Activated CD4-positive, alpha-beta T cell treated with anti-CD3 and anti-CD28 coated beads, Interleukin-2, amount 50 U/mL, for 4 hours (primary cell): ENCODE measurements around the gene FOXK1.
A peak's percentile ranks its signal among the peaks of the same experiment; 100 is the strongest.

ENCODE experiments used
- DNase-seq, 2 experiments: peaks; one replicate each; pipeline ENCODE4 v3.0.0-alpha.2; 2020

FOXK1 gene

GRCh38 chr7:4725014-4725849, 43.1 kb downstream of the FOXK1 start:
- peak; percentile 25 to 29 for DNase-seq

GRCh38 chr7:4725850-4726450, 43.9 kb downstream of the FOXK1 start:
- no peak for DNase-seq

- no peak for DNase-seq
Measured at GRCh38 chr7:4726566-4726965, 44.5 kb downstream of the FOXK1 start.

GRCh38 chr7:4727914-4728705, 46.0 kb downstream of the FOXK1 start:
- no peak for DNase-seq

GRCh38 chr7:4729266-4729665, 47.2 kb downstream of the FOXK1 start:
- no peak for DNase-seq

- no peak for DNase-seq
Measured at GRCh38 chr7:4730276-4730675, 48.2 kb downstream of the FOXK1 start.

- DNase-seq, result no peak
Measured at GRCh38 chr7:4730971-4731370, 48.9 kb downstream of the FOXK1 start.

- no peak for DNase-seq
Measured at GRCh38 chr7:4731803-4732202, 49.7 kb downstream of the FOXK1 start.

- DNase-seq, result no peak
Measured at GRCh38 chr7:4733936-4734528, 51.9 kb downstream of the FOXK1 start.

GRCh38 chr7:4734587-4735345, 52.7 kb downstream of the FOXK1 start:
- no peak for DNase-seq

- DNase-seq, result no peak
Measured at GRCh38 chr7:4737300-4737699, 55.2 kb downstream of the FOXK1 start.

GRCh38 chr7:4738711-4739527, 56.8 kb downstream of the FOXK1 start:
- peak in 1 of 2 experiments; percentile 18 for DNase-seq

GRCh38 chr7:4739528-4739992, 57.5 kb downstream of the FOXK1 start:
- peak; percentile 51 to 52 for DNase-seq

- no peak for DNase-seq
Measured at GRCh38 chr7:4740796-4741195, 58.7 kb downstream of the FOXK1 start.

GRCh38 chr7:4742051-4742573, 60.0 kb downstream of the FOXK1 start:
- DNase-seq, result no peak

GRCh38 chr7:4742852-4743251, 60.8 kb downstream of the FOXK1 start:
- no peak for DNase-seq

GRCh38 chr7:4744391-4745264, 62.5 kb downstream of the FOXK1 start:
- peak; percentile 62 to 63 for DNase-seq

GRCh38 chr7:4745265-4745919, 63.3 kb downstream of the FOXK1 start:
- DNase-seq, result no peak
